OCI-LY3 (cell line): ENCODE results near the gene WWOX.

ENCODE experiments used
- H2AFZ ChIP-seq: fragments of 200-600, 300-600 bp; shearing (Covaris generic); 2 replicates; pipeline ENCODE4 v1.6.0; 2014; ENCODE audit warnings: antibody characterized with exemption, low read depth, low read length
- H3K27ac ChIP-seq: fragments of 200-600, 300-600 bp; sonication (generic); 2 replicates; pipeline ENCODE4 v1.5.1; 2014; ENCODE audit warnings: mild to moderate bottlenecking, low read length, moderate library complexity, mixed read lengths
- H3K27me3 ChIP-seq: fragments of 200-600, 300-600 bp; sonication (generic); 2 replicates; pipeline ENCODE4 v1.6.1; 2014; ENCODE audit warnings: low read depth, low read length, mixed read lengths
- H3K36me3 ChIP-seq: fragments of 200-600, 300-600 bp; sonication (generic); replicated peaks from 2 replicates; pipeline ENCODE3; 2014; ENCODE audit warnings: low read depth, low read length, mixed read lengths
- H3K4me1 ChIP-seq: fragments of 300-600, 200-600 bp; sonication (generic); 2 replicates; pipeline ENCODE4 v1.6.1; 2014; ENCODE audit warnings: low read length, mixed read lengths
- H3K4me2 ChIP-seq: fragments of 200-600, 300-600 bp; sonication (generic); 2 replicates; pipeline ENCODE4 v1.6.1; 2014; ENCODE audit warnings: low read length, mixed read lengths
- H3K4me3 ChIP-seq: fragments of 300-600, 200-600 bp; sonication (generic); 2 replicates; pipeline ENCODE4 v1.5.1; 2014; ENCODE audit warnings: antibody characterized with exemption, mild to moderate bottlenecking, low read length, moderate library complexity
- H3K79me2 ChIP-seq: fragments of 300-600, 200-600 bp; shearing (Covaris generic); 2 replicates; pipeline ENCODE4 v1.6.1; 2014; ENCODE audit warnings: mild to moderate bottlenecking, low read length, mixed read lengths
- H3K9ac ChIP-seq: fragments of 300-600, 200-600 bp; shearing (Covaris generic); 2 replicates; pipeline ENCODE4 v1.6.0; 2014; ENCODE audit warnings: mild to moderate bottlenecking, low read length, moderate library complexity
- H3K9me3 ChIP-seq: fragments of 200-600, 300-600 bp; shearing (Covaris generic); 2 replicates; pipeline ENCODE4 v1.6.1; 2014; ENCODE audit warnings: low read length, mixed read lengths; ENCODE audit not compliant: insufficient read depth
- H4K20me1 ChIP-seq: fragments of 200-600, 300-600 bp; sonication (generic); 2 replicates; pipeline ENCODE4 v1.6.1; 2016; ENCODE audit warnings: low read length, mixed read lengths; ENCODE audit not compliant: insufficient read depth
- EZH2phosphoT487 ChIP-seq: fragments of 200-600 bp; shearing (Covaris generic); IDR thresholded peaks from 2 replicates; pipeline ENCODE4 v1.6.1; 2018; ENCODE audit warnings: antibody characterized with exemption, mixed run types, low read depth
- TF ChIP-seq, protein P1 (sequence below): fragments of 200-600, 300-600 bp; sonication (generic); IDR thresholded peaks from 2 replicates; pipeline ENCODE4 v1.5.1; 2014; ENCODE audit warnings: antibody characterized with exemption, low read length, low read depth

Gene WWOX

GRCh38 chr16:79204486-79204885 is 1105.0 kb downstream of the WWOX start:
- TF ChIP-seq, protein P1, sequence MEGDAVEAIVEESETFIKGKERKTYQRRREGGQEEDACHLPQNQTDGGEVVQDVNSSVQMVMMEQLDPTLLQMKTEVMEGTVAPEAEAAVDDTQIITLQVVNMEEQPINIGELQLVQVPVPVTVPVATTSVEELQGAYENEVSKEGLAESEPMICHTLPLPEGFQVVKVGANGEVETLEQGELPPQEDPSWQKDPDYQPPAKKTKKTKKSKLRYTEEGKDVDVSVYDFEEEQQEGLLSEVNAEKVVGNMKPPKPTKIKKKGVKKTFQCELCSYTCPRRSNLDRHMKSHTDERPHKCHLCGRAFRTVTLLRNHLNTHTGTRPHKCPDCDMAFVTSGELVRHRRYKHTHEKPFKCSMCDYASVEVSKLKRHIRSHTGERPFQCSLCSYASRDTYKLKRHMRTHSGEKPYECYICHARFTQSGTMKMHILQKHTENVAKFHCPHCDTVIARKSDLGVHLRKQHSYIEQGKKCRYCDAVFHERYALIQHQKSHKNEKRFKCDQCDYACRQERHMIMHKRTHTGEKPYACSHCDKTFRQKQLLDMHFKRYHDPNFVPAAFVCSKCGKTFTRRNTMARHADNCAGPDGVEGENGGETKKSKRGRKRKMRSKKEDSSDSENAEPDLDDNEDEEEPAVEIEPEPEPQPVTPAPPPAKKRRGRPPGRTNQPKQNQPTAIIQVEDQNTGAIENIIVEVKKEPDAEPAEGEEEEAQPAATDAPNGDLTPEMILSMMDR, result no peak
- no peak for TF ChIP-seq EZH2phosphoT487

GRCh38 chr16:79206889-79207288 is 1107.4 kb downstream of the WWOX start:
- Histone ChIP-seq H3K4me3 (no peak overlapping the region), H3K27me3 (peaks cover 5% of the 10 kb centered on the region; the same call in 1 of the 2 replicates), H3K79me2 (no peaks in the 10 kb centered on the region), H3K9ac (no peak overlapping the region), H3K4me2 (no peak overlapping the region), H3K4me1 (no peaks in the 10 kb centered on the region), H4K20me1 (0 out of 2 replicates have a peak, but pooled peaks cover 2% of the 10 kb centered on the region), H2AFZ (no peak overlapping the region), H3K36me3 (no peaks in the 10 kb centered on the region), H3K9me3 (no peaks in the 10 kb centered on the region), H3K27ac (no peak overlapping the region)
- TF ChIP-seq, protein P1, result no peak

More at GRCh38 chr16:79204486-79204885, 1105.0 kb downstream of the WWOX start:
- H3K4me3 ChIP-seq, result no peak overlapping the region
- no peaks in the 10 kb centered on the region for H3K79me2 ChIP-seq
- no peak overlapping the region for H3K4me2 ChIP-seq
- H3K36me3 ChIP-seq, result no peaks in the 10 kb centered on the region
- H3K9me3 ChIP-seq, result no peaks in the 10 kb centered on the region
- peaks cover 5% of the 10 kb centered on the region; the same call in 1 of the 2 replicates for H3K27me3 ChIP-seq
- H3K27ac ChIP-seq, result no peak overlapping the region
- 0 out of 2 replicates have a peak, but pooled peaks cover 2% of the 10 kb centered on the region for H4K20me1 ChIP-seq
- no peak overlapping the region for H3K9ac ChIP-seq
- H2AFZ ChIP-seq, result no peak overlapping the region
- H3K4me1 ChIP-seq, result no peaks in the 10 kb centered on the region

DNA sequence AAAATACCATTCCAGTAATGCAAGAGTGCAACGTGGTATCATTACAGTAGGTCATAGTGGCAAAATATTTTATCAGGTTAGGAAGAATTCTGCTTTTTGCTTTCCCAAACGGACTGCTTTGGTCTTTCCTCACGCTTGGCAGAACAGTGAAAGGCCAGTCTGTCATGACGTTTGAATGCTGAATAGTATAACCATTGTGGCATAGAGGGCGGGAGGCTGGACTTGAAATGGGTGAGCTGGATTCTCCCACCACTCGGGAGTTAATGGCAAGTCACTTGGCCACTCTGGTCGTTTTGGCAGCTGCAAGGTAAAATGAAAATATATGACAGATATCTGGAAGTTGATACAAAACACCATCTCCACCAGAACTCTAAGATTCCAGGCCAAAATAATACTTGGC is 1109.9 kb downstream of the WWOX start:
- 0 out of 2 replicates have a peak, but pooled peaks cover 2% of the 10 kb centered on the region for H4K20me1 ChIP-seq
- no peak overlapping the region for H3K9ac ChIP-seq
- no peak overlapping the region for H2AFZ ChIP-seq
- H3K79me2 ChIP-seq, result no peaks in the 10 kb centered on the region
- no peak overlapping the region for H3K4me2 ChIP-seq
- H3K4me3 ChIP-seq, result no peak overlapping the region
- peaks cover 5% of the 10 kb centered on the region; the same call in 1 of the 2 replicates for H3K27me3 ChIP-seq
- H3K27ac ChIP-seq, result no peak overlapping the region
- H3K4me1 ChIP-seq, result no peaks in the 10 kb centered on the region
- TF ChIP-seq EZH2phosphoT487, result no peak
- TF ChIP-seq, protein P1, result no peak
- no peaks in the 10 kb centered on the region for H3K9me3 ChIP-seq
- H3K36me3 ChIP-seq, result no peaks in the 10 kb centered on the region

GRCh38 chr16:79210607-79211006 is 1111.2 kb downstream of the WWOX start:
- no peak overlapping the region for H3K9ac ChIP-seq
- H3K36me3 ChIP-seq, result no peaks in the 10 kb centered on the region
- TF ChIP-seq, protein P1, result no peak
- no peak for TF ChIP-seq EZH2phosphoT487
- no peaks in the 10 kb centered on the region for H3K4me1 ChIP-seq
- no peak overlapping the region for H3K27ac ChIP-seq
- H3K4me3 ChIP-seq, result no peak overlapping the region
- H2AFZ ChIP-seq, result no peak overlapping the region
- H3K9me3 ChIP-seq, result no peaks in the 10 kb centered on the region
- H4K20me1 ChIP-seq, result 0 out of 2 replicates have a peak, but pooled peaks cover 2% of the 10 kb centered on the region
- H3K4me2 ChIP-seq, result no peak overlapping the region
- no peaks in the 10 kb centered on the region for H3K79me2 ChIP-seq
- H3K27me3 ChIP-seq, result peaks cover 5% of the 10 kb centered on the region; the same call in 1 of the 2 replicates
